Measurements from ENCODE around the gene WDR82. TPM values are rescaled to one million over a fixed set of nuclear protein-coding genes. Genes with fewer than 3 reads are reported as not detected.

Gene WDR82
- total and polyA plus RNA-seq, 2 of the 8 experiments (the other 6 are each of a cell fraction or from before 2014, with no cell fraction given), result 33.5 to 82.7 TPM

GRCh38 chr3:52277972-52278509 lies 408 bp downstream of the WDR82 start (continued):
- TF ChIP-seq ASH2L (IDR thresholded peaks at IDR 0.05; ENCODE audit: low read length) (peak; percentile 69), RNF2 (IDR thresholded peaks at IDR 0.05; ENCODE audit: borderline replicate concordance, low read depth, low read length, missing control alignments, poor library complexity, severe bottlenecking) (no peak), TBP (IDR thresholded peaks at IDR 0.05; ENCODE audit: low read depth, low read length) (no peak), SIX5 (IDR thresholded peaks at IDR 0.05; ENCODE audit: low read depth, low read length) (no peak), POLR2A (IDR thresholded peaks at IDR 0.05; ENCODE audit: control extremely low read depth in 1 of 2, low read depth in 2 of 2, low read length in 2 of 2) (peak in 1 of 2 experiments; percentile 78; a peak in 2 of 3 replicates), SIN3A (conservative IDR thresholded peaks at IDR 0.05 in 1 of 2, IDR thresholded peaks at IDR 0.05 in 1 of 2; ENCODE audit: low read depth in 1 of 2, low read length in 2 of 2) (0 out of 4 replicates have a peak, but pooled peaks of 1 of the 2 experiments have one; percentile 4), RBBP5 (IDR thresholded peaks at IDR 0.05; ENCODE audit: borderline replicate concordance, low read depth, low read length) (no peak), CTCF (IDR thresholded peaks at IDR 0.05; ENCODE audit: control extremely low read depth in 1 of 3, insufficient read depth in 1 of 3, low read depth in 1 of 3, low read length in 3 of 3) (peak in 2 of 3 experiments; percentile 34 to 52; a peak in 3 of 4 replicates), TAF7 (optimal IDR thresholded peaks at IDR 0.05; ENCODE audit: borderline replicate concordance, low read depth, low read length) (no peak)
